HFFc6 (cell line): Measurements from ENCODE around the gene TMEM181. TPM values are rescaled to one million over a fixed set of nuclear protein-coding genes. Genes with fewer than 3 reads are reported as not detected.

Experiments
- DNase-seq: peaks from one replicate; pipeline ENCODE4 v3.0.0-alpha.2; 2018
- H3K27ac Mint-ChIP-seq: 2 replicates; pipeline ENCODE4 v1.8.0; 2020; ENCODE audit warnings: mild to moderate bottlenecking, mixed read lengths
- H3K27me3 Mint-ChIP-seq: 2 replicates; pipeline ENCODE4 v1.8.0; 2021; ENCODE audit warnings: mild to moderate bottlenecking, moderate library complexity, mixed read lengths; ENCODE audit not compliant: insufficient read depth
- H3K36me3 Mint-ChIP-seq: 2 replicates; pipeline ENCODE4 v1.8.0; 2021; ENCODE audit warnings: low read depth, mixed read lengths
- H3K4me1 Mint-ChIP-seq: 2 replicates; pipeline ENCODE4 v1.8.0; 2020; ENCODE audit warnings: low read depth, mixed read lengths
- H3K4me3 Mint-ChIP-seq: 2 replicates; pipeline ENCODE4 v1.8.0; 2020; ENCODE audit warnings: mild to moderate bottlenecking, moderate library complexity, mixed read lengths
- H3K9me3 Mint-ChIP-seq: 2 replicates; pipeline ENCODE4 v1.8.0; 2020; ENCODE audit warnings: mild to moderate bottlenecking, mixed read lengths
- total RNA-seq, 6 experiments: library from RNA; stranded (reverse); fragmentation: NEBNext Ultra II Directional; extraction: Animal tissue kit (Norgen Biotek cat#: 25700); gene quantifications; 2 replicates in 1 of 6; 3 replicates in 5 of 6; pipeline ENCODE4 v1.2.3, GENCODE V29; 2021
- TF ChIP-seq, protein P1 (sequence below): fragments of 200-600 bp; sonication (generic); IDR thresholded peaks from 2 replicates; pipeline ENCODE4 v1.5.0; 2021; ENCODE audit warnings: antibody characterized with exemption, mild to moderate bottlenecking

Gene TMEM181
- total RNA-seq, 6 experiments from 2014 or later: 25.8 to 37.8 (median 30.1) TPM

DNA sequence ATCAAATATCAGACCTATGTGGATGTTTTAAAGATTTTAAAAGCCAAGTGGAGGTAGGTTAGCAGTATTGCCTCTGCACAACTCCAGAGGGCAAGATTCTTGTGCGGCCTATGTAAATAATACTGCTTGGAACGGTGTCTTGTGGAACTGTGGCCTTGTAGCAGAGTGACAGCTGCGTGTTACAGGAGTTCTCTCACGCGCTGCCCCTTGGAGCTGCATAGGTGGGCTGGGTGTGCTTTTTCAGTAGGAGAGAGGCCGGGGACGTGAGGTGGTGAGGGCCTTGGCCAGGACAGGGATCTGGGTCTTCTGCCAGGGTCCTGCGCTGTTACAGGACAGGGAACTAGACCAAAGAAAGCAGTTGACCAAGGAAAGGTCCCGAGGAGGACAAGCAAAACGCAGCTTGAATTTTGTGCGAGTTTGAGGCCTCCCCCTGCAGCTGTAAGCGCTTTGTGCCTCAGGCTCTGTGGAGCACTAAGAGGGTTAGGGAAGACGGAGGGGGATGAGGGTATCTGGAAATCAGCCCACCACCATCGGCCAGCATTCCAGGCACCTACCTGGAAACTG is 1.5 kb downstream of the TMEM181 start:
- peak overlapping the region; percentile 91 for H3K27ac Mint-ChIP-seq

DNA sequence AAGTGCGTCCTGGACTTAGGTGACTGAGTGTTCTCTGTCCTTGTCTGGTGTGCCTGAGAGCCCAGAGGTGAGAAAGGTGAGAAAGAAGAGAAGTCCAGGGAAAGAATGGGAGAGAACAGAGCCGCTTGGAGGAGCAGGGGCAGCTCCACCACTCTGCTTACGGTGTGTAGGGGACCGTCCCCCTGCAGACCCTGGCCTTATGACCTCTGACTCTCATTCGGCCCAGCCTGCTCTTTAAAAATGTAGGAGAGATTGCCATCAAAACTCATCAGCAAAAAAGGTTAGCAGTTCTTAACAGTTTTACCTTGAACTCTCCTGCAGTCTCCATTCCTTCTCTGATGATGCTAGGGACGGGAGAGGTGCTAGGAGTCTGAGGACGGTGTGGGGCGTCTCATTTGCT is 2.0 kb downstream of the TMEM181 start:
- Mint-ChIP-seq H3K4me3 (peak overlapping the region; percentile 93), H3K36me3 (no peaks in the 10 kb centered on the region), H3K27ac (peak overlapping the region; percentile 53; the same call in 1 of the 2 replicates), H3K9me3 (no peaks in the 10 kb centered on the region), H3K27me3 (peaks cover 3% of the 10 kb centered on the region), H3K4me1 (peaks cover 32% of the 10 kb centered on the region)
- TF ChIP-seq, protein P1, sequence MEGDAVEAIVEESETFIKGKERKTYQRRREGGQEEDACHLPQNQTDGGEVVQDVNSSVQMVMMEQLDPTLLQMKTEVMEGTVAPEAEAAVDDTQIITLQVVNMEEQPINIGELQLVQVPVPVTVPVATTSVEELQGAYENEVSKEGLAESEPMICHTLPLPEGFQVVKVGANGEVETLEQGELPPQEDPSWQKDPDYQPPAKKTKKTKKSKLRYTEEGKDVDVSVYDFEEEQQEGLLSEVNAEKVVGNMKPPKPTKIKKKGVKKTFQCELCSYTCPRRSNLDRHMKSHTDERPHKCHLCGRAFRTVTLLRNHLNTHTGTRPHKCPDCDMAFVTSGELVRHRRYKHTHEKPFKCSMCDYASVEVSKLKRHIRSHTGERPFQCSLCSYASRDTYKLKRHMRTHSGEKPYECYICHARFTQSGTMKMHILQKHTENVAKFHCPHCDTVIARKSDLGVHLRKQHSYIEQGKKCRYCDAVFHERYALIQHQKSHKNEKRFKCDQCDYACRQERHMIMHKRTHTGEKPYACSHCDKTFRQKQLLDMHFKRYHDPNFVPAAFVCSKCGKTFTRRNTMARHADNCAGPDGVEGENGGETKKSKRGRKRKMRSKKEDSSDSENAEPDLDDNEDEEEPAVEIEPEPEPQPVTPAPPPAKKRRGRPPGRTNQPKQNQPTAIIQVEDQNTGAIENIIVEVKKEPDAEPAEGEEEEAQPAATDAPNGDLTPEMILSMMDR: no peak
- no peak for DNase-seq

More for the DNA sequence above, 1.5 kb downstream of the TMEM181 start:
- no peak for DNase-seq
- Mint-ChIP-seq H3K4me1 (peaks cover 32% of the 10 kb centered on the region), H3K27me3 (peaks cover 3% of the 10 kb centered on the region), H3K4me3 (peak overlapping the region; percentile 93), H3K9me3 (no peaks in the 10 kb centered on the region), H3K36me3 (no peaks in the 10 kb centered on the region)
- TF ChIP-seq, protein P1: no peak

DNA sequence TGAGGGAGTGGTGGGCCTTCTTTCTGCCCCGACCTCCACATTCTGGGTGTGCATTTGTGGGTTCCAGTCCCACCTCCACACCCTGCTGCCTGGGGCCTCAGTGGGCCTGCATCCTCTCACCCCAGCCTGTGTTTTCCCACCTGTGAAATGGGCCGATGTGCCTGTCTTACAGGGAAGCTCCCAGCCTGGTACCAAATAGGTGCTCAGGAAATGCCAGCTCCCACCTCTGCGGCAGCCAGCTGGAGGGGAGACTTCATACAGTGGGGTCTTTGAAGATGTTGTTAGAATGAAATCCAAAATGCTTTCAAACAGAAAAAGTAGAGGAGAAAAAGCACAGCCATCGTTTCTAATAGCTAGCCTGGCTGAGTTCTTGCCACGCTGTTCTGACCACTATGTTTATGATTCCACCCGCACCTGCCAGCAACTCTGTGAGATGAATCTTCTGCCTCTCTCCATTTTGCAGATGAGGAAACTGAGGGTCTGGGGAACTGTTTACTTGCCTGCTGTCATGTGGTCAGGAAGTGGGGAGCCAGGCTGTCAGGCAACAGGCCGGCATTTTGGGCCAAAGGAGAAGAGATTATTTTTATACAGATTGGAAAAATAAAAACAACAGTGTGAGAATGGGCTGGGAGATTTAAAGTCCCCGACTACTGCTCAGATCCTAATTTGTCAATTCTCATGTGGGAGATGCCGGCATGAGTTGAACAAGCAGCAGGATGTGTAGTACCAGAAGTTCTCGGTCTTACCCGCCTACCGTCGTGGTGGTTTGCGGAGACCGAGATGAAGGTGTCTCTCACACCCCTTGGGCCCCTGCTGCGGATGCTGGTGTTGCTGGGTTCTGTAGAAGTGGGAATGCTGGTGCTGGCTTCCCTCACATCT is 4.6 kb downstream of the TMEM181 start:
- DNase-seq: no peak
- no peak overlapping the region for H3K4me3 Mint-ChIP-seq
- H3K9me3 Mint-ChIP-seq: no peaks in the 10 kb centered on the region
- H3K36me3 Mint-ChIP-seq: no peaks in the 10 kb centered on the region
- TF ChIP-seq, protein P1: no peak
- H3K4me1 Mint-ChIP-seq: peaks cover 32% of the 10 kb centered on the region
- no peak overlapping the region for H3K27ac Mint-ChIP-seq
- peaks cover 3% of the 10 kb centered on the region for H3K27me3 Mint-ChIP-seq

DNA sequence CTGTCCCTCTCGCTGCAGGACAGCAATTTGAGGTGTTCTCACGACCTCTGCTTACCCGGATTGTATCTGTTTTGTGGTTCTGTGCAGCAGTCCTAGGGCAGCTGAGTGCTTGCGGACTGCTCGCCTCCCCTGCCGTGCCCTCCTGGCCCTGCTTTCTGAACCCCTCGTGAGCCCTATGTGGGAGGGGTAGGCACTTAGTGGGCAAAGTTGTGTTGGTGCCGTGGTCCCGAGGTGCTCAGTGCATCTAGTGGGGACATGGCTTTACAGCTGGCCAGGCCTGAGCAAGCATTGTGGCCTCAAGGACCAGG is 5.2 kb downstream of the TMEM181 start:
- Mint-ChIP-seq H3K4me1 (peaks cover 32% of the 10 kb centered on the region), H3K27ac (no peak overlapping the region), H3K36me3 (no peaks in the 10 kb centered on the region), H3K9me3 (no peaks in the 10 kb centered on the region), H3K27me3 (peaks cover 3% of the 10 kb centered on the region), H3K4me3 (no peak overlapping the region)
- TF ChIP-seq, protein P1: no peak
- no peak for DNase-seq

DNA sequence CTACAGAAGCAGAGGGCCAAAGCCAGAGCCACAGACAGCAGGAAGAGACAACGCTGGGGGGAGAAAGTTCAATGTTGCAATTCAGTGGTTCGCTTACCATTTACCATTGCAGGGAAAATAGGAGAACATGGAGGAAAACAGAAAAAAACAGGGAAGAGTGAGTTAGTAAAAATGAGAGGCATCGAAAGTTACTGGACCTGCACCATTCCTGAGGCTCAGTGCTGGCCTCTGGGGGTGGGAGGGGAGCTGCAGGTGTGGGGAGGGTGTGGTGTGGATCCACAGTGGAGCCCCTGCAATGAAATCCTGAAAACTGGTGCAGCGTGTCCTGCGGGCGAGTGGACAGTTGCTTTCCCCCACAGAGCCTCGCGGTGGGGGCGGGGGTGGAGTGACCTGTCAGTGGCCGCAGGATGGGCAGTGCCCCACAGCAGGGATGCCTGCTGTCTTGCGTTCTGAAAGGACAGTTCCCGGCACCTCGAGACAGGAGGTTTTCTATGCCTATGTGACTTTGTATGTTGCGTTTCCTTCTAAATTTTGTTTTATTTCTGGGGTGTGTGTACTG is 5.7 kb downstream of the TMEM181 start:
- DNase-seq: no peak
- Mint-ChIP-seq H3K4me1 (peaks cover 31% of the 10 kb centered on the region), H3K36me3 (peaks cover 3% of the 10 kb centered on the region), H3K4me3 (no peak overlapping the region), H3K9me3 (no peaks in the 10 kb centered on the region), H3K27ac (no peak overlapping the region), H3K27me3 (peaks cover 3% of the 10 kb centered on the region)
- TF ChIP-seq, protein P1: peak; percentile 37; the same call in 1 of the 2 replicates
